Measurements from ENCODE around the gene FANCD2. TPM values are rescaled to one million over a fixed set of nuclear protein-coding genes. Genes with fewer than 3 reads are reported as not detected.

Gene FANCD2
- polyA plus RNA-seq, 1 of the 3 experiments (the other 2 are of a cell fraction), result 7.3 TPM

GRCh38 chr3:10142707-10143560, 116.7 kb downstream of the FANCD2 start:
- DNase-seq, result peak; percentile 24

GRCh38 chr3:10145685-10146084, 119.4 kb downstream of the FANCD2 start:
- Histone ChIP-seq H3K36me3 (replicated peaks in 1 of 2; ENCODE audit: control insufficient read depth in 1 of 2, insufficient read depth in 2 of 2, low read length in 1 of 2) (peaks cover 12 to 40% of the 10 kb centered on the region in 2 experiments), H3K4me2 (no peak overlapping the region), H2AFZ (ENCODE audit: low read depth) (no peak overlapping the region), H3K9ac (no peak overlapping the region), H3K4me3 (ENCODE audit: low read depth in 2 of 2, low read length in 1 of 2) (no peak overlapping the region), H3K27me3 (ENCODE audit: insufficient read depth) (no peaks in the 10 kb centered on the region), H3K9me2 (no peaks in the 10 kb centered on the region), H3K79me2 (ENCODE audit: insufficient read depth) (peaks cover 83% of the 10 kb centered on the region), H3F3A (replicated peaks; ENCODE audit: insufficient read depth) (peaks cover 4% of the 10 kb centered on the region), H3K9me3 (no peaks in the 10 kb centered on the region), H3K4me1 (ENCODE audit: control insufficient read depth in 1 of 2, insufficient read depth in 2 of 2, low read depth in 1 of 2, low read length in 1 of 2) (peaks cover 4% of the 10 kb centered on the region in 2 experiments; a peak in 1 of 4 replicates), H3K27ac (ENCODE audit: low read depth in 2 of 2, low read length in 1 of 2) (no peak overlapping the region), H4K20me1 (ENCODE audit: insufficient read depth) (peaks cover 37% of the 10 kb centered on the region)
- ChIA-PET CTCF (interaction anchor here (0.6 to 1.2 kb wide), 2 partner anchors 25 to 136 kb away, joined by 3 read pairs; no protein-coding TSS in a partner anchor), POLR2A (no interaction called here)
- DNase-seq, result no peak
- TF ChIP-seq FOSL2 (IDR thresholded peaks at IDR 0.05; ENCODE audit: borderline replicate concordance, low read depth) (no peak), USF1 (IDR thresholded peaks at IDR 0.05; ENCODE audit: borderline replicate concordance, low read depth) (no peak), RCOR1 (IDR thresholded peaks at IDR 0.05; ENCODE audit: low read length) (no peak), RXRA (IDR thresholded peaks at IDR 0.05; ENCODE audit: borderline replicate concordance, low read depth) (no peak), POLR2AphosphoS5 (IDR thresholded peaks at IDR 0.05; ENCODE audit: low read depth, low read length) (no peak), JUND (IDR thresholded peaks at IDR 0.05) (no peak), EZH2phosphoT487 (IDR thresholded peaks at IDR 0.05; ENCODE audit: borderline replicate concordance, low read depth) (no peak), NRF1 (IDR thresholded peaks at IDR 0.05; ENCODE audit: low read depth, low read length) (no peak), RFX5 (IDR thresholded peaks at IDR 0.05; ENCODE audit: low read length) (no peak), TCF12 (IDR thresholded peaks at IDR 0.05) (no peak), IRF3 (IDR thresholded peaks at IDR 0.05; ENCODE audit: low read depth, low read length) (no peak), MXI1 (IDR thresholded peaks at IDR 0.05; ENCODE audit: low read depth, low read length) (no peak), ZBTB33 (IDR thresholded peaks at IDR 0.05; ENCODE audit: borderline replicate concordance, low read depth) (no peak), TAF1 (IDR thresholded peaks at IDR 0.05; ENCODE audit: borderline replicate concordance, low read depth, low read length) (no peak), YY1 (IDR thresholded peaks at IDR 0.05; ENCODE audit: low read depth) (no peak), RAD21 (IDR thresholded peaks at IDR 0.05; ENCODE audit: low read length) (no peak), MAX (IDR thresholded peaks at IDR 0.05; ENCODE audit: low read depth) (no peak), USF2 (IDR thresholded peaks at IDR 0.05; ENCODE audit: borderline replicate concordance, low read depth, low read length) (no peak), FOXM1 (IDR thresholded peaks at IDR 0.05; ENCODE audit: low read depth) (no peak), SIN3A (IDR thresholded peaks at IDR 0.05; ENCODE audit: borderline replicate concordance, low read depth, low read length) (no peak)
- WGBS (ENCODE audit: low lambda C conversion rate), result 96% methylated on average over 4 of the region's 4 CpGs

More at GRCh38 chr3:10142707-10143560, 116.7 kb downstream of the FANCD2 start:
- TF ChIP-seq MEF2A (IDR thresholded peaks at IDR 0.05; ENCODE audit: borderline replicate concordance, low read depth) (no peak), MXI1 (IDR thresholded peaks at IDR 0.05; ENCODE audit: low read depth, low read length) (0 out of 2 replicates have a peak, but pooled peaks have one; percentile 27)
- Histone ChIP-seq H3K4me2 (peak overlapping the region; percentile 98), H3K27me3 (ENCODE audit: insufficient read depth) (no peaks in the 10 kb centered on the region), H3K9me3 (no peaks in the 10 kb centered on the region), H3K4me3 (ENCODE audit: low read depth in 2 of 2, low read length in 1 of 2) (peak overlapping the region; percentile 63 to 72), H3K79me2 (ENCODE audit: insufficient read depth) (peaks cover 61% of the 10 kb centered on the region), H3K9ac (peak overlapping the region; percentile 89; the same call in 1 of the 2 replicates), H3K36me3 (replicated peaks in 1 of 2; ENCODE audit: control insufficient read depth in 1 of 2, insufficient read depth in 2 of 2, low read length in 1 of 2) (peaks cover 0 to 24% of the 10 kb centered on the region in 2 experiments), H2AFZ (ENCODE audit: low read depth) (no peak overlapping the region), H3F3A (replicated peaks; ENCODE audit: insufficient read depth) (peaks cover 4% of the 10 kb centered on the region), H3K4me1 (ENCODE audit: control insufficient read depth in 1 of 2, insufficient read depth in 2 of 2, low read depth in 1 of 2, low read length in 1 of 2) (peaks cover 4% of the 10 kb centered on the region in 2 experiments; a peak in 1 of 4 replicates), H3K27ac (ENCODE audit: low read depth in 2 of 2, low read length in 1 of 2) (peak overlapping the region in 1 of 2 experiments; percentile 83; a peak in 1 of 4 replicates), H3K9me2 (no peaks in the 10 kb centered on the region), H4K20me1 (ENCODE audit: insufficient read depth) (peaks cover 37% of the 10 kb centered on the region)
- WGBS (ENCODE audit: low lambda C conversion rate), result 84% methylated on average over 29 of the region's 29 CpGs
- CTCF ChIA-PET, result interaction anchor here (1.0 kb wide), 1 partner anchor 22 kb away, joined by 4 read pairs; no protein-coding TSS in a partner anchor
- POLR2A ChIA-PET, result no interaction called here
